ENCODE data around the gene CERS6. TPM values are rescaled to one million over a fixed set of nuclear protein-coding genes. Genes with fewer than 3 reads are reported as not detected.
A peak's percentile ranks its signal among the peaks of the same experiment; 100 is the strongest.

Gene CERS6
- total RNA-seq, 2 experiments from 2014 or later, result 8.9 to 9.2 TPM

GRCh38 chr2:168611896-168612650 lies 156.0 kb downstream of the CERS6 start:
- ChIA-PET POLR2A (no interaction called here), CTCF (no interaction called here)
- Mint-ChIP-seq H3K4me1 (ENCODE audit: low read depth) (peaks cover 10% of the 10 kb centered on the region), H3K36me3 (peaks cover 7% of the 10 kb centered on the region), H3K4me3 (no peak overlapping the region), H3K9me3 (peaks cover 2% of the 10 kb centered on the region), H3K27ac (no peak overlapping the region), H3K27me3 (no peaks in the 10 kb centered on the region)
- intact Hi-C loops (cut with micrococcal nuclease), result no loop called here
- DNase-seq, result no peak

GRCh38 chr2:168612719-168613118 lies 156.6 kb downstream of the CERS6 start:
- H3K27ac Mint-ChIP-seq, result no peak overlapping the region

GRCh38 chr2:168613551-168613950 lies 157.5 kb downstream of the CERS6 start:
- Mint-ChIP-seq H3K36me3 (peaks cover 7% of the 10 kb centered on the region), H3K9me3 (peaks cover 2% of the 10 kb centered on the region), H3K27ac (no peak overlapping the region), H3K27me3 (no peaks in the 10 kb centered on the region), H3K4me1 (ENCODE audit: low read depth) (peaks cover 10% of the 10 kb centered on the region), H3K4me3 (no peak overlapping the region)
- ChIA-PET POLR2A (no interaction called here), CTCF (no interaction called here)
- DNase-seq, result no peak
- intact Hi-C loops (cut with micrococcal nuclease), result no loop called here

More at GRCh38 chr2:168612719-168613118, 156.6 kb downstream of the CERS6 start:
- Mint-ChIP-seq H3K4me3 (no peak overlapping the region), H3K36me3 (peaks cover 7% of the 10 kb centered on the region), H3K9me3 (peaks cover 2% of the 10 kb centered on the region), H3K4me1 (ENCODE audit: low read depth) (peaks cover 10% of the 10 kb centered on the region), H3K27me3 (no peaks in the 10 kb centered on the region)
- CTCF ChIA-PET, result no interaction called here
- POLR2A ChIA-PET, result no interaction called here
- intact Hi-C loops (cut with micrococcal nuclease), result no loop called here
- DNase-seq, result no peak

- ChIA-PET CTCF (interaction anchor here (0.9 to 1.4 kb wide), 2 partner anchors 13 to 268 kb away, joined by 3 to 4 read pairs; no protein-coding TSS in a partner anchor), POLR2A (no interaction called here)
- no peak overlapping the region for H3K4me3 Mint-ChIP-seq
- intact Hi-C loops (cut with micrococcal nuclease), result loop anchor here (2.0 kb wide), 1 partner anchor 268 kb away; no protein-coding TSS in a partner anchor
- peaks cover 10% of the 10 kb centered on the region for H3K4me1 Mint-ChIP-seq (ENCODE audit: low read depth)
- peaks cover 2% of the 10 kb centered on the region for H3K9me3 Mint-ChIP-seq
- peak; percentile 11 for DNase-seq
- no peak overlapping the region for H3K27ac Mint-ChIP-seq
- peaks cover 6% of the 10 kb centered on the region for H3K36me3 Mint-ChIP-seq
- H3K27me3 Mint-ChIP-seq, result no peaks in the 10 kb centered on the region
Observed at GRCh38 chr2:168614172-168615018, 158.3 kb downstream of the CERS6 start.

- H3K27ac Mint-ChIP-seq, result no peak overlapping the region
- no peak for DNase-seq
- ChIA-PET POLR2A (no interaction called here), CTCF (no interaction called here)
- H3K27me3 Mint-ChIP-seq, result no peaks in the 10 kb centered on the region
- intact Hi-C loops (cut with micrococcal nuclease), result no loop called here
- H3K4me3 Mint-ChIP-seq, result no peak overlapping the region
- H3K36me3 Mint-ChIP-seq, result no peaks in the 10 kb centered on the region
- H3K9me3 Mint-ChIP-seq, result no peaks in the 10 kb centered on the region
- H3K4me1 Mint-ChIP-seq (ENCODE audit: low read depth), result no peaks in the 10 kb centered on the region
Observed at GRCh38 chr2:168620554-168620953, 164.5 kb downstream of the CERS6 start.

GRCh38 chr2:168622559-168622958 lies 166.5 kb downstream of the CERS6 start:
- no peak overlapping the region for H3K27ac Mint-ChIP-seq
- H3K9me3 Mint-ChIP-seq, result no peaks in the 10 kb centered on the region
- POLR2A ChIA-PET, result no interaction called here
- intact Hi-C loops (cut with micrococcal nuclease), result no loop called here
- DNase-seq, result no peak
- no peak overlapping the region for H3K4me3 Mint-ChIP-seq
- no peaks in the 10 kb centered on the region for H3K27me3 Mint-ChIP-seq
- H3K4me1 Mint-ChIP-seq (ENCODE audit: low read depth), result peaks cover 6% of the 10 kb centered on the region
- CTCF ChIA-PET, result no interaction called here
- no peaks in the 10 kb centered on the region for H3K36me3 Mint-ChIP-seq

GRCh38 chr2:168624028-168624427 lies 168.0 kb downstream of the CERS6 start:
- Mint-ChIP-seq H3K4me3 (no peak overlapping the region), H3K27ac (no peak overlapping the region), H3K36me3 (no peaks in the 10 kb centered on the region), H3K27me3 (no peaks in the 10 kb centered on the region), H3K9me3 (no peaks in the 10 kb centered on the region), H3K4me1 (ENCODE audit: low read depth) (peaks cover 6% of the 10 kb centered on the region)
- CTCF ChIA-PET, result interaction anchor here (1.0 kb wide), 1 partner anchor 277 kb away, joined by 3 read pairs; no protein-coding TSS in a partner anchor
- intact Hi-C loops (cut with micrococcal nuclease), result no loop called here
- POLR2A ChIA-PET, result no interaction called here
- no peak for DNase-seq

GRCh38 chr2:168626096-168626495 lies 170.0 kb downstream of the CERS6 start:
- Mint-ChIP-seq H3K4me1 (ENCODE audit: low read depth) (peaks cover 6% of the 10 kb centered on the region), H3K27me3 (no peaks in the 10 kb centered on the region), H3K4me3 (no peak overlapping the region), H3K36me3 (no peaks in the 10 kb centered on the region), H3K9me3 (no peaks in the 10 kb centered on the region), H3K27ac (no peak overlapping the region)
- intact Hi-C loops (cut with micrococcal nuclease), result no loop called here
- no peak for DNase-seq
- ChIA-PET POLR2A (no interaction called here), CTCF (interaction anchor here (0.7 to 1.4 kb wide), 2 partner anchors 11 to 230 kb away, joined by 3 read pairs; no protein-coding TSS in a partner anchor)

GRCh38 chr2:168626647-168627046 lies 170.6 kb downstream of the CERS6 start:
- intact Hi-C loops (cut with micrococcal nuclease), result no loop called here
- ChIA-PET CTCF (interaction anchor here (1.4 kb wide), 1 partner anchor 11 kb away, joined by 3 read pairs; no protein-coding TSS in a partner anchor), POLR2A (no interaction called here)
- H3K4me3 Mint-ChIP-seq, result no peak overlapping the region
- H3K27me3 Mint-ChIP-seq, result no peaks in the 10 kb centered on the region
- H3K4me1 Mint-ChIP-seq (ENCODE audit: low read depth), result peaks cover 6% of the 10 kb centered on the region
- DNase-seq, result no peak
- H3K9me3 Mint-ChIP-seq, result no peaks in the 10 kb centered on the region
- H3K27ac Mint-ChIP-seq, result no peak overlapping the region
- no peaks in the 10 kb centered on the region for H3K36me3 Mint-ChIP-seq

GRCh38 chr2:168632709-168633121 lies 176.6 kb downstream of the CERS6 start:
- CTCF ChIA-PET, result no interaction called here
- POLR2A ChIA-PET, result interaction anchor here (0.6 kb wide), 1 partner anchor 98 kb away, joined by 3 read pairs; no protein-coding TSS in a partner anchor
- no peaks in the 10 kb centered on the region for H3K9me3 Mint-ChIP-seq
- H3K36me3 Mint-ChIP-seq, result peaks cover 1% of the 10 kb centered on the region
- H3K27ac Mint-ChIP-seq, result no peak overlapping the region
- DNase-seq, result no peak
- no peaks in the 10 kb centered on the region for H3K27me3 Mint-ChIP-seq
- H3K4me3 Mint-ChIP-seq, result no peak overlapping the region
- intact Hi-C loops (cut with micrococcal nuclease), result no loop called here
- peaks cover 3% of the 10 kb centered on the region for H3K4me1 Mint-ChIP-seq (ENCODE audit: low read depth)

GRCh38 chr2:168633200-168633599 lies 177.1 kb downstream of the CERS6 start:
- Mint-ChIP-seq H3K27ac (no peak overlapping the region), H3K4me3 (no peak overlapping the region), H3K36me3 (peaks cover 1% of the 10 kb centered on the region), H3K9me3 (no peaks in the 10 kb centered on the region), H3K27me3 (no peaks in the 10 kb centered on the region), H3K4me1 (ENCODE audit: low read depth) (peaks cover 3% of the 10 kb centered on the region)
- no peak for DNase-seq
- intact Hi-C loops (cut with micrococcal nuclease), result no loop called here
- ChIA-PET POLR2A (interaction anchor here (0.6 kb wide), 1 partner anchor 97 kb away, joined by 3 read pairs; no protein-coding TSS in a partner anchor), CTCF (no interaction called here)

GRCh38 chr2:168633895-168634294 lies 177.8 kb downstream of the CERS6 start:
- H3K27me3 Mint-ChIP-seq, result no peaks in the 10 kb centered on the region
- H3K4me3 Mint-ChIP-seq, result no peak overlapping the region
- DNase-seq, result no peak
- ChIA-PET POLR2A (no interaction called here), CTCF (no interaction called here)
- H3K9me3 Mint-ChIP-seq, result no peaks in the 10 kb centered on the region
- intact Hi-C loops (cut with micrococcal nuclease), result no loop called here
- no peak overlapping the region for H3K27ac Mint-ChIP-seq
- H3K4me1 Mint-ChIP-seq (ENCODE audit: low read depth), result peaks cover 3% of the 10 kb centered on the region
- H3K36me3 Mint-ChIP-seq, result peaks cover 1% of the 10 kb centered on the region
